GM12865 (cell line): Measurements from ENCODE around the gene EFNA4.

Source experiments
- DNase-seq: peaks from one replicate; pipeline ENCODE4 v3.0.0; 2010; ENCODE audit warnings: low read depth
- H3K4me3 ChIP-seq: 2 replicates; pipeline ENCODE4 v1.5.1; 2011; ENCODE audit warnings: mild to moderate bottlenecking, low read depth, low read length, control low read depth
- TF ChIP-seq, protein P1 (sequence below): IDR thresholded peaks from 2 replicates; pipeline ENCODE4 v1.5.1; 2011; ENCODE audit warnings: low read length, control low read depth, low read depth, inconsistent platforms; ENCODE audit not compliant: insufficient read depth; ENCODE audit errors: missing control alignments

The EFNA4 gene

GRCh38 chr1:155034318-155035208 lies 29.0 kb upstream of the EFNA4 start:
- TF ChIP-seq, protein P1, sequence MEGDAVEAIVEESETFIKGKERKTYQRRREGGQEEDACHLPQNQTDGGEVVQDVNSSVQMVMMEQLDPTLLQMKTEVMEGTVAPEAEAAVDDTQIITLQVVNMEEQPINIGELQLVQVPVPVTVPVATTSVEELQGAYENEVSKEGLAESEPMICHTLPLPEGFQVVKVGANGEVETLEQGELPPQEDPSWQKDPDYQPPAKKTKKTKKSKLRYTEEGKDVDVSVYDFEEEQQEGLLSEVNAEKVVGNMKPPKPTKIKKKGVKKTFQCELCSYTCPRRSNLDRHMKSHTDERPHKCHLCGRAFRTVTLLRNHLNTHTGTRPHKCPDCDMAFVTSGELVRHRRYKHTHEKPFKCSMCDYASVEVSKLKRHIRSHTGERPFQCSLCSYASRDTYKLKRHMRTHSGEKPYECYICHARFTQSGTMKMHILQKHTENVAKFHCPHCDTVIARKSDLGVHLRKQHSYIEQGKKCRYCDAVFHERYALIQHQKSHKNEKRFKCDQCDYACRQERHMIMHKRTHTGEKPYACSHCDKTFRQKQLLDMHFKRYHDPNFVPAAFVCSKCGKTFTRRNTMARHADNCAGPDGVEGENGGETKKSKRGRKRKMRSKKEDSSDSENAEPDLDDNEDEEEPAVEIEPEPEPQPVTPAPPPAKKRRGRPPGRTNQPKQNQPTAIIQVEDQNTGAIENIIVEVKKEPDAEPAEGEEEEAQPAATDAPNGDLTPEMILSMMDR = no peak

GRCh38 chr1:155035936-155036335 lies 27.6 kb upstream of the EFNA4 start:
- H3K4me3 ChIP-seq = no peak overlapping the region
- TF ChIP-seq, protein P1 = no peak
- no peak for DNase-seq

More at GRCh38 chr1:155034318-155035208, 29.0 kb upstream of the EFNA4 start:
- no peak overlapping the region for H3K4me3 ChIP-seq
- no peak for DNase-seq

GRCh38 chr1:155037043-155037442 lies 26.5 kb upstream of the EFNA4 start:
- no peak overlapping the region for H3K4me3 ChIP-seq
- TF ChIP-seq, protein P1 = no peak
- DNase-seq = no peak

GRCh38 chr1:155037851-155038441 lies 25.6 kb upstream of the EFNA4 start:
- no peak overlapping the region for H3K4me3 ChIP-seq
- DNase-seq = no peak
- TF ChIP-seq, protein P1 = no peak

GRCh38 chr1:155038602-155039307 lies 24.8 kb upstream of the EFNA4 start:
- TF ChIP-seq, protein P1 = no peak
- DNase-seq = no peak

GRCh38 chr1:155039308-155039669 lies 24.3 kb upstream of the EFNA4 start:
- no peak overlapping the region for H3K4me3 ChIP-seq
- no peak for DNase-seq
- TF ChIP-seq, protein P1 = no peak

More at GRCh38 chr1:155038602-155039307, 24.8 kb upstream of the EFNA4 start:
- H3K4me3 ChIP-seq = no peak overlapping the region
